OCI-M1 (cell line): ENCODE data around the gene SPOPL.

Source experiments
- DNase-seq: peaks from one replicate; lab custom pipeline; 2025; lab: John Stamatoyannopoulos, UW

The SPOPL gene

GRCh38 chr2:138601458-138602165 is 100.0 kb downstream of the SPOPL start:
- DNase-seq = no peak

DNA sequence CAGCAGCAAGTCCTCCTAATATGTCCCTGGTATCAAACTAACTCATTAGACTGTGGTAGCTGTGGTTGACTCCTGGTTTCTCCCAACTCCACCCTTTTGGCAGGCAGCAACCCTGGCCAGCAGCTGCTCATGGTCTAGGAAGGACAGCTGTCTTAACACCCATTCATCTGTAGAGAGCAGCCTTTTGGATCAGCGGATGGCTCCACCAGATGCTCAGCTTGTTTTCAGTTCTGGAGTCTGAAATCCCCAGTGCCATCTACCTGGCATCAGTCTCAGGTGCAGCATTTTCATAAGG is 100.5 kb downstream of the SPOPL start:
- no peak for DNase-seq

DNA sequence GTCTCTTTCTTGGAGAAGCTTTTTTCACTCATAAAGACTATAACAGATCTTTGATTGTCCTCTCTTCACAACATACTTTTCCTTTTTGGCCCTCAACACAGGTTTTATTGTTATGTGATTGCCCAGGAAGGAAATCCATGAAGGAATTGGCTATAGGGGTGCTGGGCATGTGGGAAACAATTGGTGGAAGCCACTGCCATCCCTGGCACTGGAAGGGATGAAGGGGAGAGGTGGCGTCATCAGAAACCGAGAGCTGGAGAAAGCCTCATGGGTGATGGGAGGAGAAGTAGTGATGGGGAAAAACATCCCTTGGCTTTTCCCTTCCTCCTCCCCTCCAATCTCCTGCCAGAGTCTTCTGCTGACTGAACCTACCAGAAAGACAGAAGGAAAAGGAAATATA is 106.2 kb downstream of the SPOPL start:
- DNase-seq = no peak

GRCh38 chr2:138609446-138609845 is 107.9 kb downstream of the SPOPL start:
- no peak for DNase-seq

DNA sequence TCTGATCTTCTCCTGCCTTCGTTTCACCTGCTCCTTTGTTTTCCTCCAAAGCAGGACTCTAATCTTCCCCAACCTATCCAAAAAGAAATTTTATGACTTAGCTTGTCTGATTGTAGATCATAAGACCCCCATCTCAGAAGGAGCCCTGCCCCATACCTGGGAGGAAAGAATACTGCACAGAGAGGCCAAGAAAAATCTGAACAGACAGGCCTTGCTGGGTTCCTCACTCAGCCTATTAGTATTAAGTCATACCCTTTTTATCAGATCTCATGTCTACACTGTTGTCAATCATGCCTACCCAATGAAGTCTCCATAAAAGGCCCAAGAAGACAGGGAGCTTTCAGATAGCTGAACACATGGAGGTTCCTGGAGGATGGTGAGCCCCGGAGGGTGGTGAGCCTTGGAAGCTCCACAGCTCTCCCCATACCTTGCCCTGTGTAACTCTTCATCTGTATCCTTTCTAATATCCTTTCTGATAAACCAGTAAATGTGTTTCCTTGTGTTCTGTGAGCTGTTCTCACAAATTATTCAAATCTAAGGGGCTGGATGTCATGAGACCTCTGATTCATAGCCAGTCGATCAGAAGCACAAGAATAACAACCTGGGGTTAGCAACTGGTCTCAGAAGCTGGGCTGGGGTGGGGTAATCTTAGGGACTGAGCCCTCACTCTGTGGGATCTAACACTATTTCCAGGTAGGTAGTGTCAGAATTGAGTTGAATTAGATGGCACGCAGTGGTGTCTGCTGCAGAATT is 108.8 kb downstream of the SPOPL start:
- DNase-seq = no peak

GRCh38 chr2:138615257-138615656 is 113.7 kb downstream of the SPOPL start:
- DNase-seq = no peak

DNA sequence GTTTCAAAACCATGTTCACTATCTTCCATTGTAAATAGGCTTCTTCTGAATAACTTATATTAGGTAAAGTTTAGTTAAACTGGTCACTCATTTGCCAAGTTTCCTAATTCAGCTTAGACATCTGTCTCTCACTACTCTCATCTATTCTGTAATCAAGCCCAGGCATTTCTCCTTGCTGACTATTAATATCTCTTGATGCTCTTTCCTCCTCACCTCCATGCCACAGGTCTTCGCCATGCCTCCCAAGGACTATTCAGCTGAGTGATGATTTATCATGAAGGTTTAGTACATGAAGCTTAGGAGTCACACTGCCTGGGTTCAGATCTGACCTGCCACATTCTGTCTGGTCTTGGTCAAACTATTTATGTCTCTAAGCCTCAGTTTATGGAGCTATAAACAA is 115.5 kb downstream of the SPOPL start:
- DNase-seq = no peak

- no peak for DNase-seq
Measured at GRCh38 chr2:138618971-138619370, 117.4 kb downstream of the SPOPL start.

- no peak for DNase-seq
Measured at GRCh38 chr2:138620431-138620830, 118.9 kb downstream of the SPOPL start.

- no peak for DNase-seq
Measured at GRCh38 chr2:138621139-138621538, 119.6 kb downstream of the SPOPL start.

DNA sequence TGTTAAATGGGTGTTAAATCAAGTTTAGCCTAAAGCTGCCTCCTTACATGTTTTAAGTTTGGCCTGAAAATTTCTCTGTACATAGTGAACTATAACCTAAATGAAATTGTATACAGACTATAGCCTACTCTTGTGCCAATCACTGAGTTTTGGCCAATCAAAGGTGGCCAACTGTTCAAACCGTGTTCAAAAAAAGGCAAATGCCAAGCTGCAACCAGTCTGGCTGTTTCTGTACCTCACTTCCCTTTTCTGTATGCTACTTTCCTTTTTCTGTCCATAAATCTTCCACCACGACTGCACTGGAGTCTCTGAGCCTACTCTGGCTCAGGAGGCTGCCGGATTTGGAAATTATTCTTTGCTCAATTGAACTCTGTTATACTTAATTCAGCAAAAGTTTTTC is 121.0 kb downstream of the SPOPL start:
- DNase-seq = peak; percentile 45
